Neural progenitor cell (in vitro differentiated cells): ENCODE data around the gene ANKRD30B.
"Not testable (repeated sequence)": the region's sequence is repeated elsewhere in the genome, so short reads cannot be mapped to it uniquely, and the experiment has no call there.

ENCODE experiments used
- CTCF ChIP-seq: fragments of 200-600 bp; sonication (generic); IDR thresholded peaks from 2 replicates; pipeline ENCODE4 v1.5.1; 2017; ENCODE audit warnings: antibody characterized with exemption, mild to moderate bottlenecking
- EZH2 ChIP-seq: fragments of 200-600 bp; sonication (generic); IDR thresholded peaks from 2 replicates; pipeline ENCODE4 v1.6.1; 2017; ENCODE audit warnings: antibody characterized with exemption, mild to moderate bottlenecking, moderate library complexity

DNA sequence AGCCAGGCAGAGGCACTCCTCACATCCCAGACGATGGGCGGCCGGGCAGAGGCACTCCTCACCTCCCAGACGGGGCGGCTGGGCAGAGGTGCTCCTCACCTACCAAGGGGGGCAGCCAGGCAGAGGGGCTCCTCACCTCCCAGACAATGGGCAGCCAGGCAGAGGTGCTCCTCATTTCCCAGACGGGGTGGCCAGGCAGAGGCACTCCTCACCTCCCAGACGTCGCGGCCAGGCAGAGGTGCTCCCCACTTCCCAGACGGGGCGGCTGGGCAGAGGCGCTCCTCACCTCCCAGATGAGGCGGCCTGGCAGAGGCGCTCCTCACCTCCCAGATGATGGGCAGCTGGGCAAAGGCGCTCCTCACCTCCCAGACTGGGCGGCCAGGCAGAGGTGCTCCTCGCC is 107.7 kb downstream of the ANKRD30B start:
- not testable (repeated sequence) for TF ChIP-seq EZH2, CTCF
